Measurements from ENCODE around the gene MRPL43.
"Not testable (repeated sequence)": the region's sequence is repeated elsewhere in the genome, so short reads cannot be mapped to it uniquely, and the experiment has no call there.

MRPL43 gene

GRCh38 chr10:101035314-101035713 is 48.0 kb upstream of the MRPL43 start:
- Histone ChIP-seq H3K36me3 (ENCODE audit: insufficient read depth, low read length) (peaks cover 12% of the 10 kb centered on the region; the same call in 1 of the 2 replicates), H3K4me1 (ENCODE audit: insufficient read depth, low read length, poor library complexity, severe bottlenecking) (peaks cover 29% of the 10 kb centered on the region), H3K9me3 (ENCODE audit: insufficient read depth, low read depth, low read length) (no peaks in the 10 kb centered on the region), H3K9me2 (replicated peaks; ENCODE audit: low read depth, low read length) (no peaks in the 10 kb centered on the region), H3K27me3 (ENCODE audit: insufficient read depth, low read length, poor library complexity, severe bottlenecking) (no peaks in the 10 kb centered on the region), H3K79me2 (ENCODE audit: insufficient read depth, low read length) (no peaks in the 10 kb centered on the region; the same call in 1 of the 2 replicates), H3K9ac (ENCODE audit: low read depth, low read length, poor library complexity, severe bottlenecking) (no peak overlapping the region), H4K20me1 (ENCODE audit: insufficient read depth, low read length, poor library complexity, severe bottlenecking) (no peaks in the 10 kb centered on the region), H3K4me2 (ENCODE audit: low read depth, low read length, poor library complexity, severe bottlenecking) (no peak overlapping the region), H2AFZ (ENCODE audit: low read length) (no peak overlapping the region), H3K4me3 (ENCODE audit: low read length, poor library complexity, severe bottlenecking) (no peak overlapping the region), H3F3A (ENCODE audit: low read depth) (no peaks in the 10 kb centered on the region)
- TF ChIP-seq EZH2phosphoT487 (IDR thresholded peaks at IDR 0.05; ENCODE audit: borderline replicate concordance) (no peak), CTCF (conservative IDR thresholded peaks at IDR 0.05; ENCODE audit: low read length) (no peak)

GRCh38 chr10:101034404-101034803 is 47.1 kb upstream of the MRPL43 start:
- H4K20me1 ChIP-seq (ENCODE audit: insufficient read depth, low read length, poor library complexity, severe bottlenecking); H2AFZ ChIP-seq (ENCODE audit: low read length); H3K4me2 ChIP-seq (ENCODE audit: low read depth, low read length, poor library complexity, severe bottlenecking); H3K9ac ChIP-seq (ENCODE audit: low read depth, low read length, poor library complexity, severe bottlenecking); H3F3A ChIP-seq (ENCODE audit: low read depth); H3K4me3 ChIP-seq (ENCODE audit: low read length, poor library complexity, severe bottlenecking); H3K79me2 ChIP-seq (ENCODE audit: insufficient read depth, low read length); H3K9me3 ChIP-seq (ENCODE audit: insufficient read depth, low read depth, low read length); H3K9me2 ChIP-seq (replicated peaks; ENCODE audit: low read depth, low read length); H3K27me3 ChIP-seq (ENCODE audit: insufficient read depth, low read length, poor library complexity, severe bottlenecking): not testable (repeated sequence)
- Histone ChIP-seq H3K4me1 (ENCODE audit: insufficient read depth, low read length, poor library complexity, severe bottlenecking) (peaks cover 29% of the 10 kb centered on the region), H3K36me3 (ENCODE audit: insufficient read depth, low read length) (peaks cover 12% of the 10 kb centered on the region; the same call in 1 of the 2 replicates)

GRCh38 chr10:101033276-101033675 is 46.0 kb upstream of the MRPL43 start:
- Histone ChIP-seq H3K4me2 (ENCODE audit: low read depth, low read length, poor library complexity, severe bottlenecking) (peak overlapping the region; percentile 97), H3K9ac (ENCODE audit: low read depth, low read length, poor library complexity, severe bottlenecking) (peak overlapping the region; percentile 67), H3K4me1 (ENCODE audit: insufficient read depth, low read length, poor library complexity, severe bottlenecking) (peaks cover 29% of the 10 kb centered on the region), H3K79me2 (ENCODE audit: insufficient read depth, low read length) (no peaks in the 10 kb centered on the region; the same call in 1 of the 2 replicates), H2AFZ (ENCODE audit: low read length) (no peak overlapping the region), H4K20me1 (ENCODE audit: insufficient read depth, low read length, poor library complexity, severe bottlenecking) (no peaks in the 10 kb centered on the region), H3K9me2 (replicated peaks; ENCODE audit: low read depth, low read length) (no peaks in the 10 kb centered on the region), H3K4me3 (ENCODE audit: low read length, poor library complexity, severe bottlenecking) (peak overlapping the region; percentile 77), H3K9me3 (ENCODE audit: insufficient read depth, low read depth, low read length) (no peaks in the 10 kb centered on the region), H3K36me3 (ENCODE audit: insufficient read depth, low read length) (peaks cover 12% of the 10 kb centered on the region; the same call in 1 of the 2 replicates), H3F3A (ENCODE audit: low read depth) (no peaks in the 10 kb centered on the region), H3K27me3 (ENCODE audit: insufficient read depth, low read length, poor library complexity, severe bottlenecking) (no peaks in the 10 kb centered on the region)
- no peak for TF ChIP-seq CTCF (conservative IDR thresholded peaks at IDR 0.05; ENCODE audit: low read length)
- TF ChIP-seq EZH2phosphoT487 (IDR thresholded peaks at IDR 0.05; ENCODE audit: borderline replicate concordance): no peak

- Histone ChIP-seq H3K4me2 (ENCODE audit: low read depth, low read length, poor library complexity, severe bottlenecking) (peak overlapping the region; percentile 97), H3K4me1 (ENCODE audit: insufficient read depth, low read length, poor library complexity, severe bottlenecking) (peaks cover 29% of the 10 kb centered on the region), H3F3A (ENCODE audit: low read depth) (no peaks in the 10 kb centered on the region), H3K4me3 (ENCODE audit: low read length, poor library complexity, severe bottlenecking) (peak overlapping the region; percentile 77), H3K36me3 (ENCODE audit: insufficient read depth, low read length) (peaks cover 10% of the 10 kb centered on the region; the same call in 1 of the 2 replicates), H3K27me3 (ENCODE audit: insufficient read depth, low read length, poor library complexity, severe bottlenecking) (no peaks in the 10 kb centered on the region), H3K9ac (ENCODE audit: low read depth, low read length, poor library complexity, severe bottlenecking) (peak overlapping the region; percentile 67), H3K79me2 (ENCODE audit: insufficient read depth, low read length) (no peaks in the 10 kb centered on the region; the same call in 1 of the 2 replicates), H3K9me2 (replicated peaks; ENCODE audit: low read depth, low read length) (no peaks in the 10 kb centered on the region), H4K20me1 (ENCODE audit: insufficient read depth, low read length, poor library complexity, severe bottlenecking) (no peaks in the 10 kb centered on the region), H3K9me3 (ENCODE audit: insufficient read depth, low read depth, low read length) (no peaks in the 10 kb centered on the region), H2AFZ (ENCODE audit: low read length) (peak overlapping the region; percentile 97)
- TF ChIP-seq EZH2phosphoT487 (IDR thresholded peaks at IDR 0.05; ENCODE audit: borderline replicate concordance) (no peak), CTCF (conservative IDR thresholded peaks at IDR 0.05; ENCODE audit: low read length) (no peak)
These were observed 45.4 kb upstream of the MRPL43 start for GRCh38 chr10:101032637-101033224.
